HG02938 (cell line): Measurements from ENCODE around the gene CSTA.

ENCODE experiments used
- ATAC-seq: cut with Tn5 transposase; IDR thresholded peaks from one replicate; pipeline ENCODE4 v1.9.1; 2021; ENCODE audit warnings: mild to moderate bottlenecking, moderate library complexity; ENCODE audit not compliant: unreplicated experiment

CSTA gene

GRCh38 chr3:122324871-122325323 lies at the start of gene CSTA:
TSS of gene CSTA (plus strand) at chr3:122325248. CDS start at chr3:122325293, 45 bp downstream.
- ATAC-seq: no peak

- ATAC-seq: no peak
Measured at GRCh38 chr3:122281891-122282290, 43.2 kb upstream of the CSTA start.

GRCh38 chr3:122283796-122284445 lies 41.1 kb upstream of the CSTA start:
- ATAC-seq: no peak

- ATAC-seq: no peak
Measured at GRCh38 chr3:122284486-122284885, 40.6 kb upstream of the CSTA start.

- ATAC-seq: no peak
Measured at GRCh38 chr3:122294359-122294758, 30.7 kb upstream of the CSTA start.

- no peak for ATAC-seq
Measured at GRCh38 chr3:122295266-122296062, 29.6 kb upstream of the CSTA start.

GRCh38 chr3:122298239-122298638 lies 26.8 kb upstream of the CSTA start:
- no peak for ATAC-seq

GRCh38 chr3:122299215-122299614 lies 25.8 kb upstream of the CSTA start:
- no peak for ATAC-seq

- ATAC-seq: no peak
Measured at GRCh38 chr3:122299872-122300460, 25.1 kb upstream of the CSTA start.

GRCh38 chr3:122301063-122301462 lies 24.0 kb upstream of the CSTA start:
- ATAC-seq: peak; percentile 61

- ATAC-seq: no peak
Measured at GRCh38 chr3:122305818-122306621, 19.0 kb upstream of the CSTA start.

- ATAC-seq: no peak
Measured at GRCh38 chr3:122306622-122306953, 18.5 kb upstream of the CSTA start.

GRCh38 chr3:122307094-122307687 lies 17.9 kb upstream of the CSTA start:
- no peak for ATAC-seq

GRCh38 chr3:122307976-122308375 lies 17.1 kb upstream of the CSTA start:
- no peak for ATAC-seq

GRCh38 chr3:122310361-122310760 lies 14.7 kb upstream of the CSTA start:
- no peak for ATAC-seq

GRCh38 chr3:122312826-122313225 lies 12.2 kb upstream of the CSTA start:
- no peak for ATAC-seq

GRCh38 chr3:122313281-122313680 lies 11.8 kb upstream of the CSTA start:
- no peak for ATAC-seq

- ATAC-seq: no peak
Measured at GRCh38 chr3:122314228-122314876, 10.7 kb upstream of the CSTA start.

- ATAC-seq: no peak
Measured at GRCh38 chr3:122315619-122316018, 9.4 kb upstream of the CSTA start.

GRCh38 chr3:122316368-122316767 lies 8.7 kb upstream of the CSTA start:
- ATAC-seq: no peak
